NCI-H2196 (cell line): ENCODE measurements around the gene IL36G.
A peak's percentile ranks its signal among the peaks of the same experiment; 100 is the strongest.
"Not testable (repeated sequence)": the region's sequence is repeated elsewhere in the genome, so short reads cannot be mapped to it uniquely, and the experiment has no call there.

ENCODE experiments used
- DNase-seq: peaks from one replicate; lab custom pipeline; 2025; ENCODE audit not compliant: unreplicated experiment; lab: John Stamatoyannopoulos, UW

Gene IL36G

GRCh38 chr2:112977559-112978056, at the start of gene IL36G:
Gene IL36G, plus strand, starts transcription at chr2:112978006. Its CDS starts 633 bp downstream, at chr2:112978639.
- no peak for DNase-seq

GRCh38 chr2:112933261-112933660, 44.5 kb upstream of the IL36G start:
- DNase-seq: no peak

- not testable (repeated sequence) for DNase-seq
Measured at GRCh38 chr2:112934117-112934516, 43.7 kb upstream of the IL36G start.

- no peak for DNase-seq
Measured at GRCh38 chr2:112936927-112937232, 40.9 kb upstream of the IL36G start.

- DNase-seq: no peak
Measured at GRCh38 chr2:112938904-112939303, 38.9 kb upstream of the IL36G start.

- no peak for DNase-seq
Measured at GRCh38 chr2:112939425-112939824, 38.4 kb upstream of the IL36G start.

- DNase-seq: no peak
Measured at GRCh38 chr2:112940859-112941625, 36.8 kb upstream of the IL36G start.

- peak; percentile 87 for DNase-seq
Measured at GRCh38 chr2:112941753-112942653, 35.8 kb upstream of the IL36G start.

GRCh38 chr2:112942654-112943002, 35.2 kb upstream of the IL36G start:
- DNase-seq: no peak

GRCh38 chr2:112944971-112945370, 32.8 kb upstream of the IL36G start:
- no peak for DNase-seq

GRCh38 chr2:112946086-112946485, 31.7 kb upstream of the IL36G start:
- DNase-seq: no peak

- no peak for DNase-seq
Measured at GRCh38 chr2:112947374-112947773, 30.4 kb upstream of the IL36G start.

- peak; percentile 11 for DNase-seq
Measured at GRCh38 chr2:112949456-112949855, 28.4 kb upstream of the IL36G start.

GRCh38 chr2:112954364-112954763, 23.4 kb upstream of the IL36G start:
- DNase-seq: no peak

- DNase-seq: no peak
Measured at GRCh38 chr2:112957511-112957910, 20.3 kb upstream of the IL36G start.

- DNase-seq: peak; percentile 59
Measured at GRCh38 chr2:112958428-112959108, 19.2 kb upstream of the IL36G start.

GRCh38 chr2:112959109-112959812, 18.5 kb upstream of the IL36G start:
- peak; percentile 13 for DNase-seq

GRCh38 chr2:112960230-112960825, 17.5 kb upstream of the IL36G start:
- DNase-seq: no peak

GRCh38 chr2:112962308-112963175, 15.3 kb upstream of the IL36G start:
- no peak for DNase-seq

GRCh38 chr2:112967023-112967422, 10.8 kb upstream of the IL36G start:
- DNase-seq: no peak
